Measurements from ENCODE around the gene NDUFS7.

The NDUFS7 gene

GRCh38 chr19:1395194-1396018, 11.7 kb downstream of the NDUFS7 start:
- DNase-seq (ENCODE audit: low spot score in 2 of 2), result peak in 1 of 2 experiments; percentile 40
- in situ Hi-C loops (cut with MboI; ENCODE audit: low sequenced_read_pairs), result no loop called here
- Histone ChIP-seq H3K27me3 (ENCODE audit: low read depth) (no peaks in the 10 kb centered on the region), H3K36me3 (replicated peaks) (peaks cover 58% of the 10 kb centered on the region), H3K4me3 (no peak overlapping the region), H3K4me1 (peaks cover 3% of the 10 kb centered on the region; the same call in 1 of the 2 replicates), H3K9me3 (no peaks in the 10 kb centered on the region)

DNA sequence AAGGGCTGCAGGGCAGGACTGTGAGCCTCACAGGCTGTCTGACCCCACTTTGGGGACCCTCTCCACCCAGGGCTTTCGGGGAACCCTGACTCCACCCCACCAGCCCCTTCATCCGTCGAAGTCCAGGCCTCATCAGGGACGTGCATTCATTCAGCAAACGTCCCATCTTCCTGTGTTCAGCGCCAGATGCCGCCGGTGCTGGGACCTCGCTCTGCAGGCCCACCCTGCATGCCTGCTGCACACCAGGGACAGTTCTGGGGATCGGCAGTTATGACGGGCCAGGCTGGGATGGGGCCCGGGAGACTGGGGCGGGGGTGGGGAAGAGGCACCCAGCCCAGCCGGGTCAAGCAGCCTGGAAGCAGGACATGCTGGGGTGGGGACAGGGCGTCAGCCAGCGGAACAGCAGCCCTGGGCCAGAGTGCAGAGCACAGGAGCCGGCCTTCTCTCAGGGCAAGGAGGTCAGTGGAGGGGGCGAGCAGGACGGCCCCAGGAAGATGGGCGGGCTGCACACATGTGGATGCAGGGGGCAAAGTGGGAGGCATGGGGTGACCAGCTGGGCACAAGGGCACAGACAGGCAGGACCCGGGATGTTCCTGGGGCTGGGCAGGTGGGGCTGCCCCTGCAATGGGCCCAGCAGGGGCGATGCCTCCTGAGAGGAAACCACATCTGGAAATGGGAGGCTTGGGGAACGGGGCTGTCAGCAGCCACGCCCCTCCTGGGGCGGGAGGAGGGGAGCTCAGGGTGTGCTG, 12.5 kb downstream of the NDUFS7 start:
- peak in 1 of 2 experiments; percentile 44 for DNase-seq (ENCODE audit: low spot score in 2 of 2)
- Histone ChIP-seq H3K9me3 (no peaks in the 10 kb centered on the region), H3K27me3 (ENCODE audit: low read depth) (no peaks in the 10 kb centered on the region), H3K36me3 (replicated peaks) (peaks cover 50% of the 10 kb centered on the region), H3K4me3 (no peak overlapping the region), H3K4me1 (peaks cover 3% of the 10 kb centered on the region; the same call in 1 of the 2 replicates)
- in situ Hi-C loops (cut with MboI; ENCODE audit: low sequenced_read_pairs), result no loop called here

DNA sequence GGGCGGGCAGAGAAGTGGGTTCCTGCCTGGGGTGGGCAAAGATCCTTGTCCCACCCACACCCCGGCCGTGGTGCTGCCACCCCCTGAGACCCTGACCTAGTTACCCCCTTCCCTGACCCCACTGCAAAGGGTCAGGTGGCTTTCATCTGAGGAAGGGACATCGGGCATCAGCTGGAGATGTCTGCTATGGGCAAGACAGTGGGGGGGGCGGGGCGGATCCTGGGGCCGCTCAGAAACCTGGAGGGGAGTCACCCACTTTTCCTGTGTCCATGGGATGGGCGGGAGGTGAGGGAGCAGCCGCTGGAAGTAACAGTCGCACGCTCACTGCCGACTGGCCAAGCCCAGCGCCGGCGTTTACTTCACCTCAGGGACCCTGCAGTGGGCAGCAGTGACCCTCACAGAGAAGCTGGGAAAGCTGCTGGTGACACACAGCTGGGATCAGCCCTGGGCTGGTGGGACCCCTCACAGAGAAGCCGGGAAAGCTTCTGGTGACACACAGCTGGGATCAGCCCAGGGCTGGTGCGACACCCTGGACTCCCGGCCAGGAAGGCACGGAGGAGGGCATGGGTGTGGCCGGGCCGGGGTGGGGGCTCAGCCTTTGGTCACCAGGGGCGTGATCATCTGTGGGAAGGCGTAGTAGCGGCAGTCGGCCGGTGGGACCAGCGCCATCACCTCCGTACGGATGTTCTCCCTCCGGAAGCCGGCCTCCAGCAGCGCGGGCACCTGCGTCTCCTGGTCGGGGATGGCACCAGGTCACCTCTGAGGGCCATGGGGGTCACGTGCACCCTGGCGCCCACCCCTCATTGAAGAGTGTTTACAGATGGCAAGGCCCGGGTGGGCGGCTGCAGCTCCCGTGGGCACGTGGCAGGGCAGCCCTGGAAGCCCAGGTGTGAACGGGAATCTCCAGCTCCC, 13.3 kb downstream of the NDUFS7 start:
- Histone ChIP-seq H3K4me1 (peaks cover 3% of the 10 kb centered on the region; the same call in 1 of the 2 replicates), H3K36me3 (replicated peaks) (peaks cover 45% of the 10 kb centered on the region)

DNA sequence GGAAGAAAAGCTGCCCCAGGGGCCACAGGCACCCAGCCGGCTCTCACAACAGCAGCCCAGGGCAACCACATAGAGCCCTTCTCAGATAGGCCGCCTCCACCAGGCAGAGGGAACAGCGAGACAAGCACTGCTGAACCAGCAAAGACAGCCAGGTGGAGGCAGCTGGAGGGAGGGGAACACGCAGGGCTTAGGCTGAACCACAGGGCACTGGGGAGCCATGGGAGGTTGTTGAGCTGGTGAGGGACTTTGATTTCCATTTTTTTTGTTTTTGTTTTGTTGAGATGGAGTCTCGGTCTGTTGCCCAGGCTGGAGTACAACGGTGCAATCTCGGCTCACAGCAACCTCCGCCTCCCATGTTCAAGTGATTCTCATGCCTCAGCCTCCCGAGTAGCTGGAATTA, 14.1 kb downstream of the NDUFS7 start:
- H3K4me3 ChIP-seq, result no peak overlapping the region
- H3K36me3 ChIP-seq (replicated peaks), result peaks cover 36% of the 10 kb centered on the region
- no peaks in the 10 kb centered on the region for H3K9me3 ChIP-seq
- no peak for DNase-seq (ENCODE audit: low spot score in 2 of 2)
- in situ Hi-C loops (cut with MboI; ENCODE audit: low sequenced_read_pairs), result no loop called here
- H3K4me1 ChIP-seq, result peaks cover 3% of the 10 kb centered on the region; the same call in 1 of the 2 replicates
- no peaks in the 10 kb centered on the region for H3K27me3 ChIP-seq (ENCODE audit: low read depth)

More for the DNA sequence above, 13.3 kb downstream of the NDUFS7 start:
- Histone ChIP-seq H3K9me3 (no peaks in the 10 kb centered on the region), H3K4me3 (no peak overlapping the region), H3K27me3 (ENCODE audit: low read depth) (no peaks in the 10 kb centered on the region)
- DNase-seq (ENCODE audit: low spot score in 2 of 2), result no peak
- in situ Hi-C loops (cut with MboI; ENCODE audit: low sequenced_read_pairs), result no loop called here

- no peak overlapping the region for H3K4me3 ChIP-seq
- in situ Hi-C loops (cut with MboI; ENCODE audit: low sequenced_read_pairs), result no loop called here
- DNase-seq (ENCODE audit: low spot score in 2 of 2), result no peak
- no peaks in the 10 kb centered on the region for H3K27me3 ChIP-seq (ENCODE audit: low read depth)
- no peaks in the 10 kb centered on the region for H3K9me3 ChIP-seq
- H3K36me3 ChIP-seq (replicated peaks), result peaks cover 29% of the 10 kb centered on the region
- H3K4me1 ChIP-seq, result peaks cover 3% of the 10 kb centered on the region; the same call in 1 of the 2 replicates
Observed at GRCh38 chr19:1399079-1399478, 15.4 kb downstream of the NDUFS7 start.

DNA sequence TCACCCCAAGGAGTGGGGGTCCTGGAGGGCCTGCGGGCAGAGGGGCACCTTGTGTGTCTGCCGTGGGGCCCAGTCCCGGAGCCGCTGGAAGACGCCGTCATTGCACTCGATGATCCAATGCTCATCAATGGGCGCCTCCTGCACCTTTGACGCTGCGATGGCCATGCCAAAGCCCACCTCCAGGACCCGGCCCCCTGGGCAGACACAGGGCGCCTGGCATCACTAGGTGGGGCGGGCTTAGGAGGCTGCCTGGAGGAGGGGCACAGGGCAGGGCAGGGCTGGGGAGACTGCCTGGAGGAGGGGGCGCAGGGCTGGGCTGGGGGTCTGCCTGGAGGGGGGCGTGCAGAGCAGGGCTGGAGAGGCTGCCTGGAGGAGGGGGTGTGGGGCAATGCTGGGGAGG, 16.0 kb downstream of the NDUFS7 start:
- in situ Hi-C loops (cut with MboI; ENCODE audit: low sequenced_read_pairs), result no loop called here
- peaks cover 3% of the 10 kb centered on the region; the same call in 1 of the 2 replicates for H3K4me1 ChIP-seq

GRCh38 chr19:1400281-1401137, 16.8 kb downstream of the NDUFS7 start:
- H3K9me3 ChIP-seq, result no peaks in the 10 kb centered on the region
- H3K4me3 ChIP-seq, result peak overlapping the region; percentile 72
- H3K36me3 ChIP-seq (replicated peaks), result peaks cover 21% of the 10 kb centered on the region
- no peaks in the 10 kb centered on the region for H3K27me3 ChIP-seq (ENCODE audit: low read depth)
- in situ Hi-C loops (cut with MboI; ENCODE audit: low sequenced_read_pairs), result no loop called here
- peaks cover 3% of the 10 kb centered on the region; the same call in 1 of the 2 replicates for H3K4me1 ChIP-seq
- DNase-seq (ENCODE audit: low spot score in 2 of 2), result peak in 1 of 2 experiments; percentile 48

More for the DNA sequence above, 16.0 kb downstream of the NDUFS7 start:
- H3K9me3 ChIP-seq, result no peaks in the 10 kb centered on the region
- H3K27me3 ChIP-seq (ENCODE audit: low read depth), result no peaks in the 10 kb centered on the region
- no peak for DNase-seq (ENCODE audit: low spot score in 2 of 2)
- H3K36me3 ChIP-seq (replicated peaks), result peaks cover 28% of the 10 kb centered on the region
- no peak overlapping the region for H3K4me3 ChIP-seq

GRCh38 chr19:1401138-1401888, 17.6 kb downstream of the NDUFS7 start, which contains the start of gene GAMT:
Gene GAMT (minus strand): TSS chr19:1401542. CDS start chr19:1401476, 66 bp downstream.
- no peaks in the 10 kb centered on the region for H3K9me3 ChIP-seq
- peak; percentile 27 to 77 for DNase-seq (ENCODE audit: low spot score in 2 of 2)
- H3K27me3 ChIP-seq (ENCODE audit: low read depth), result no peaks in the 10 kb centered on the region
- in situ Hi-C loops (cut with MboI; ENCODE audit: low sequenced_read_pairs), result no loop called here
- peaks cover 3% of the 10 kb centered on the region; the same call in 1 of the 2 replicates for H3K4me1 ChIP-seq
- H3K36me3 ChIP-seq (replicated peaks), result peaks cover 21% of the 10 kb centered on the region
- H3K4me3 ChIP-seq, result peak within 1 kb of the TSS; percentile 72

GRCh38 chr19:1401889-1402217, 18.1 kb downstream of the NDUFS7 start:
- in situ Hi-C loops (cut with MboI; ENCODE audit: low sequenced_read_pairs), result no loop called here
- H3K9me3 ChIP-seq, result no peaks in the 10 kb centered on the region
- H3K27me3 ChIP-seq (ENCODE audit: low read depth), result no peaks in the 10 kb centered on the region
- peaks cover 8% of the 10 kb centered on the region for H3K4me1 ChIP-seq
- peak overlapping the region; percentile 72 for H3K4me3 ChIP-seq
- peaks cover 21% of the 10 kb centered on the region for H3K36me3 ChIP-seq (replicated peaks)
- no peak for DNase-seq (ENCODE audit: low spot score in 2 of 2)

- H3K4me3 ChIP-seq, result no peak overlapping the region
- no peak for DNase-seq (ENCODE audit: low spot score in 2 of 2)
Observed at GRCh38 chr19:1402411-1403070, 18.8 kb downstream of the NDUFS7 start.

DNA sequence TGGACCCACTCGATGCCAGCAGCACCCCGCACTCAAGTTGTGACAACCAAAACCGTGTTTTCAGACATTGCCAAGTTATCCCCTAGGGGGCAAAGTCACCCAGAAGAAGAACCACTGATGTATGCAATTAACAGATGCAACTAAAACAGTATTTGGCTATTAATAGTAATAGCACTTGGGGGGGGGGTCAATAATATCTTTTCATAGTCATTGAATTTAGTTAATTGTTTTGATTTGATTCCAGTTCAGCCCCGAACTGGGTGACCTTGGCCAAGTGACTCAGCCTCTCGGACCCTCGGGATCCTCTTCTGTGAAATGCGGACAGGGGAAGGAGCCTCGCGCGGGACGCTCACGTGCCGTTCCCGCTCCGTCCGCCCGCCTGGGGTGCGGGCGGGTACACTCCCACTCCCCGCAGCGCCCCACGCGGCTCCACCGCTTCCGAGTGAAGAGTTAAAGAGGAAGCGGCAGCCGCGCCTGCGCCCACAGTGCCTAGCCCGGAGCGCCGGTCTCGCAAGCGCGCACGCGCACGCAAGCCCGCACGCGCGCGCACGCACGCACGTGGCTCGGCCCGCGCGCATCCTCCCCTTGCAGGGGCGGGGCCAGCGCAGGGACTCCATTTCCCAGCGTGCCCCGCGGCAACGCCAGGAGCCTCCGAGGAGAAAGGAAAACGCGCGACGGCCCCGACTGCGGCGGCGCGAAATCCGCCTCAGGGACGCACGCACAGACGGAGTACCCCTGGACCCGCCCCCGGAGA, 23.2 kb downstream of the NDUFS7 start:
- peaks cover 15% of the 10 kb centered on the region for H3K4me1 ChIP-seq
- H3K4me3 ChIP-seq, result peak overlapping the region; percentile 51
- H3K9me3 ChIP-seq, result no peaks in the 10 kb centered on the region
- DNase-seq (ENCODE audit: low spot score in 2 of 2), result peak; percentile 93 to 98
- no peaks in the 10 kb centered on the region for H3K27me3 ChIP-seq (ENCODE audit: low read depth)
- peaks cover 35% of the 10 kb centered on the region for H3K36me3 ChIP-seq (replicated peaks)
- in situ Hi-C loops (cut with MboI; ENCODE audit: low sequenced_read_pairs), result no loop called here

More at GRCh38 chr19:1402411-1403070, 18.8 kb downstream of the NDUFS7 start:
- Histone ChIP-seq H3K36me3 (replicated peaks) (peaks cover 19% of the 10 kb centered on the region), H3K9me3 (no peaks in the 10 kb centered on the region), H3K27me3 (ENCODE audit: low read depth) (no peaks in the 10 kb centered on the region), H3K4me1 (peaks cover 9% of the 10 kb centered on the region)
- in situ Hi-C loops (cut with MboI; ENCODE audit: low sequenced_read_pairs), result no loop called here

All from HAP-1 (cell line).